Mammary epithelial cell (primary cell): Measurements from ENCODE around the gene KCTD1.

Experiments
- CTCF ChIP-seq, 2 donors: IDR thresholded peaks in 1 of 2; conservative IDR thresholded peaks in 1 of 2; 2 replicates each; pipeline ENCODE4 v1.5.1; 2011 to 2012; ENCODE audit warnings: inconsistent platforms in 2 of 2, low read length in 2 of 2, mild to moderate bottlenecking in 2 of 2, control low read depth in 1 of 2, low read depth in 1 of 2; ENCODE audit not compliant: insufficient read depth in 1 of 2; ENCODE audit errors: extremely low read depth in 1 of 2
- EZH2 ChIP-seq: IDR thresholded peaks from 2 replicates; pipeline ENCODE4 v1.6.1; 2012; ENCODE audit warnings: low read length, inconsistent platforms, borderline replicate concordance

- TF ChIP-seq CTCF (conservative IDR thresholded peaks at IDR 0.05 in 1 of 2, IDR thresholded peaks at IDR 0.05 in 1 of 2; ENCODE audit: extremely low read depth in 1 of 2, insufficient read depth in 1 of 2, low read depth in 1 of 2, low read length in 2 of 2) (no peak), EZH2 (no peak)
Observed at GRCh38 chr18:26458526-26459232, 89.7 kb downstream of the KCTD1 start.
